H1 (cell line): ENCODE data around the gene AIMP1. TPM values are rescaled to one million over a fixed set of nuclear protein-coding genes. Genes with fewer than 3 reads are reported as not detected.

Experiments
- CTCF ChIA-PET: fragments of 300-600 bp; sonication (Branson Sonifier 250); formaldehyde crosslinking; loops from one replicate; lab custom pipeline; 2021; ENCODE audit not compliant: partially characterized antibody; lab: Charles Lee
- POLR2A ChIA-PET: fragments of 300-600 bp; sonication (Branson Sonifier 250); formaldehyde crosslinking; loops from one replicate; lab custom pipeline; 2021; ENCODE audit warnings: inconsistent platforms; ENCODE audit not compliant: partially characterized antibody; lab: Charles Lee
- DNase-seq, 2 experiments: peaks; one replicate each; pipeline versions ENCODE4 v3.0.0 to v3.0.0-alpha.2; 2010 to 2022; ENCODE audit warnings: low spot score in 2 of 2, low read depth in 1 of 2, mixed read lengths in 1 of 2
- FAIRE-seq: peaks from 2 replicates; lab custom pipeline; 2011; peaks lifted over from hg19 to GRCh38; lab: Jason Lieb, UNC
- H2AFZ ChIP-seq: 2 replicates; pipeline ENCODE4 v1.8.1; 2012; ENCODE audit warnings: low read length, inconsistent platforms
- H2AK5ac ChIP-seq: 2 replicates; pipeline ENCODE4 v1.6.1; 2013; ENCODE audit warnings: low read depth, low read length
- H2BK120ac ChIP-seq: replicated peaks from 2 replicates; pipeline ENCODE3; 2013; ENCODE audit warnings: low read depth, low read length, inconsistent platforms
- H2BK12ac ChIP-seq: 2 replicates; pipeline ENCODE4 v1.6.1; 2013; ENCODE audit warnings: low read depth, low read length
- H2BK15ac ChIP-seq: 2 replicates; pipeline ENCODE4 v1.6.1; 2013; ENCODE audit warnings: low read length
- H2BK20ac ChIP-seq: 2 replicates; pipeline ENCODE4 v1.6.1; 2013; ENCODE audit warnings: low read length
- H2BK5ac ChIP-seq: 2 replicates; pipeline ENCODE4 v1.6.1; 2013; ENCODE audit warnings: low read depth, low read length
- H3K14ac ChIP-seq: 2 replicates; pipeline ENCODE4 v1.6.1; 2013; ENCODE audit warnings: inconsistent platforms; ENCODE audit not compliant: insufficient read length
- H3K18ac ChIP-seq: 2 replicates; pipeline ENCODE4 v1.6.1; 2013; ENCODE audit warnings: low read length; ENCODE audit errors: extremely low read depth
- H3K23ac ChIP-seq: 2 replicates; pipeline ENCODE4 v1.6.1; 2013; ENCODE audit warnings: inconsistent platforms; ENCODE audit not compliant: insufficient read length
- H3K23me2 ChIP-seq: 2 replicates; pipeline ENCODE4 v1.6.1; 2013; ENCODE audit warnings: low read depth, low read length
- H3K27ac ChIP-seq: 2 replicates; pipeline ENCODE4 v1.6.1; 2011; ENCODE audit warnings: low read depth, low read length, inconsistent platforms
- H3K27me3 ChIP-seq, 4 experiments: replicated peaks in 1 of 4; 1 replicate in 1 of 4; 2 replicates in 3 of 4; pipeline versions ENCODE4 v1.6.1 to v1.8.1; 2011 to 2013; ENCODE audit warnings: low read length in 3 of 4, mild to moderate bottlenecking in 3 of 4, inconsistent platforms in 2 of 4, mixed read lengths in 2 of 4, moderate library complexity in 1 of 4; ENCODE audit not compliant: control insufficient read depth in 3 of 4, insufficient read depth in 3 of 4; ENCODE audit errors: extremely low read depth in 1 of 4
- H3K36me3 ChIP-seq, 4 experiments: 2 replicates each; pipeline versions ENCODE4 v1.6.1 to v1.8.1; 2011 to 2013; ENCODE audit warnings: mild to moderate bottlenecking in 4 of 4, low read length in 3 of 4, moderate library complexity in 2 of 4, control low read depth in 1 of 4, inconsistent platforms in 1 of 4; ENCODE audit not compliant: insufficient read depth in 4 of 4, control insufficient read depth in 2 of 4
- H3K4ac ChIP-seq: replicated peaks from 2 replicates; pipeline ENCODE3; 2013; ENCODE audit warnings: low read length, low read depth, mixed read lengths, inconsistent platforms; ENCODE audit not compliant: insufficient read length
- H3K4me1 ChIP-seq, 4 experiments: replicated peaks in 1 of 4; 1 replicate in 1 of 4; 2 replicates in 3 of 4; pipeline versions ENCODE4 v1.6.1 to v1.8.1; 2011 to 2013; ENCODE audit warnings: low read length in 3 of 4, inconsistent platforms in 2 of 4, mixed read lengths in 1 of 4; ENCODE audit not compliant: insufficient read depth in 4 of 4, control insufficient read depth in 3 of 4
- H3K4me2 ChIP-seq, 2 experiments: 2 replicates each; pipeline versions ENCODE4 v1.6.1 to v1.8.1; 2011 to 2013; ENCODE audit warnings: low read depth in 2 of 2, low read length in 2 of 2, control low read depth in 1 of 2, inconsistent platforms in 1 of 2, mild to moderate bottlenecking in 1 of 2; ENCODE audit not compliant: insufficient read depth in 1 of 2
- H3K4me3 ChIP-seq, 4 experiments: fragments of 200-600, 300-600 bp in 1 of 4; sonication (generic), shearing (Covaris generic), sonication (Bioruptor Twin) in 1 of 4; 2 replicates each; pipeline versions ENCODE4 v1.5.1 to v1.8.1; 2011 to 2016; ENCODE audit warnings: low read length in 4 of 4, low read depth in 3 of 4, control low read depth in 2 of 4, inconsistent platforms in 2 of 4, mild to moderate bottlenecking in 2 of 4, mixed read lengths in 1 of 4, moderate library complexity in 1 of 4; ENCODE audit not compliant: insufficient read depth in 2 of 4; ENCODE audit errors: extremely low read depth in 1 of 4
- H3K56ac ChIP-seq: replicated peaks from 2 replicates; pipeline ENCODE3; 2013; ENCODE audit warnings: low read depth, mild to moderate bottlenecking, mixed read lengths, low read length, inconsistent platforms; ENCODE audit not compliant: insufficient read length
- H3K79me1 ChIP-seq: 2 replicates; pipeline ENCODE4 v1.6.1; 2013; ENCODE audit warnings: low read depth, low read length, control low read depth
- H3K79me2 ChIP-seq, 2 experiments: 2 replicates each; pipeline versions ENCODE4 v1.6.1 to v1.8.1; 2012 to 2013; ENCODE audit warnings: low read length in 2 of 2, mild to moderate bottlenecking in 2 of 2, inconsistent platforms in 1 of 2; ENCODE audit not compliant: insufficient read depth in 2 of 2, control insufficient read depth in 1 of 2
- H3K9ac ChIP-seq, 4 experiments: replicated peaks in 1 of 4; 1 replicate in 1 of 4; 2 replicates in 3 of 4; pipeline versions ENCODE4 v1.6.1 to v1.8.1; 2011 to 2013; ENCODE audit warnings: low read depth in 3 of 4, low read length in 3 of 4, control low read depth in 2 of 4, mild to moderate bottlenecking in 2 of 4, moderate library complexity in 2 of 4, inconsistent platforms in 1 of 4; ENCODE audit errors: extremely low read depth in 1 of 4
- H3K9me3 ChIP-seq, 2 experiments: 2 replicates each; pipeline versions ENCODE4 v1.6.1 to v1.8.1; 2012 to 2013; ENCODE audit warnings: mild to moderate bottlenecking in 2 of 2, moderate library complexity in 2 of 2, control low read depth in 1 of 2, inconsistent platforms in 1 of 2, low read depth in 1 of 2, low read length in 1 of 2, mixed read lengths in 1 of 2; ENCODE audit not compliant: insufficient read depth in 2 of 2
- H4K20me1 ChIP-seq, 2 experiments: replicated peaks in 1 of 2; 2 replicates each; pipeline versions ENCODE3 to v1.8.1; 2011 to 2013; ENCODE audit warnings: inconsistent platforms in 2 of 2, low read length in 2 of 2, mild to moderate bottlenecking in 1 of 2; ENCODE audit not compliant: insufficient read depth in 2 of 2, control insufficient read depth in 1 of 2
- H4K5ac ChIP-seq: 2 replicates; pipeline ENCODE4 v1.6.1; 2013; ENCODE audit warnings: low read length, low read depth, mixed read lengths, inconsistent platforms; ENCODE audit not compliant: insufficient read length
- H4K8ac ChIP-seq: 2 replicates; pipeline ENCODE4 v1.8.0; 2013; ENCODE audit warnings: mild to moderate bottlenecking, moderate library complexity, low read length, inconsistent platforms; ENCODE audit not compliant: insufficient read depth; ENCODE audit errors: extremely low read depth
- H4K91ac ChIP-seq: replicated peaks from 2 replicates; pipeline ENCODE3; 2013; ENCODE audit warnings: low read length, mixed read lengths, inconsistent platforms; ENCODE audit not compliant: insufficient read length
- ASH2L ChIP-seq: fragments of 200-600, 300-600 bp; sonication (generic); IDR thresholded peaks from one replicate; pipeline ENCODE4 v1.7.1; 2017; ENCODE audit warnings: low read length
- CHD1 ChIP-seq: IDR thresholded peaks from 2 replicates; pipeline ENCODE4 v1.6.1; 2012; ENCODE audit warnings: low read depth, low read length, improper control_type of control experiment
- EP300 ChIP-seq, 2 experiments: IDR thresholded peaks; 1 replicate in 1 of 2; 2 replicates in 1 of 2; pipeline ENCODE4 v1.6.1; 2011 to 2012; ENCODE audit warnings: low read depth in 2 of 2, low read length in 2 of 2, mild to moderate bottlenecking in 2 of 2, borderline replicate concordance in 1 of 2, inconsistent platforms in 1 of 2, moderate library complexity in 1 of 2
- HDAC2 ChIP-seq, 2 experiments: fragments of 300-600 bp in 1 of 2; sonication (generic) in 1 of 2; IDR thresholded peaks; 2 replicates each; pipeline ENCODE4 v1.6.1; 2011 to 2012; ENCODE audit warnings: low read depth in 2 of 2, low read length in 2 of 2, mild to moderate bottlenecking in 2 of 2, moderate library complexity in 2 of 2, borderline replicate concordance in 1 of 2, inconsistent platforms in 1 of 2
- JUN ChIP-seq: IDR thresholded peaks from 2 replicates; pipeline ENCODE4 v1.6.1; 2011; ENCODE audit warnings: low read depth, mild to moderate bottlenecking, improper control_type of control experiment, low read length
- KDM1A ChIP-seq: fragments of 200-600, 300-600 bp; sonication (generic); IDR thresholded peaks from 2 replicates; pipeline ENCODE4 v1.7.1; 2016; ENCODE audit warnings: mild to moderate bottlenecking, low read length, borderline replicate concordance
- PHF8 ChIP-seq: fragments of 200-600 bp; sonication (generic); conservative IDR thresholded peaks from 2 replicates; pipeline ENCODE4 v1.7.1; 2012; ENCODE audit warnings: low read depth, mild to moderate bottlenecking, inconsistent platforms, low read length, moderate library complexity
- SIX5 ChIP-seq: IDR thresholded peaks from 2 replicates; pipeline ENCODE4 v1.6.1; 2011; ENCODE audit warnings: mild to moderate bottlenecking, low read depth, low read length
- SP4 ChIP-seq: IDR thresholded peaks from 2 replicates; pipeline ENCODE4 v1.6.1; 2012; ENCODE audit warnings: low read length, inconsistent platforms
- SUZ12 ChIP-seq: fragments of 200-600 bp; sonication (generic); IDR thresholded peaks from 2 replicates; pipeline ENCODE4 v1.6.1; 2012; ENCODE audit warnings: mild to moderate bottlenecking, inconsistent platforms, low read length, moderate library complexity, mixed read lengths
- TBP ChIP-seq: IDR thresholded peaks from 2 replicates; pipeline ENCODE4 v1.6.1; 2011; ENCODE audit warnings: low read depth, low read length, improper control_type of control experiment
- TEAD4 ChIP-seq: IDR thresholded peaks from 2 replicates; pipeline ENCODE4 v1.6.1; 2012; ENCODE audit warnings: low read depth, low read length, inconsistent platforms, mixed read lengths
- WGBS, 2 experiments: shearing (Covaris generic) in 1 of 2; methylation state at CpG; one replicate each; pipeline versions ENCODE4 v1.1.6 to v1.1.7; 2013 to 2015; ENCODE audit warnings: low lambda C conversion rate in 2 of 2, mixed read lengths in 2 of 2, inconsistent platforms in 1 of 2, low coverage in 1 of 2, missing lambda C conversion rate in 1 of 2; ENCODE audit not compliant: insufficient replicate concordance in 2 of 2, insufficient coverage in 1 of 2, insufficient read length in 1 of 2; ENCODE audit errors: extremely low coverage in 1 of 2, missing lambda C conversion rate in 1 of 2; 5-methylcytosine and 5-hydroxymethylcytosine counted together
- polyA plus RNA-seq, 7 experiments: library from polyadenylated mRNA; depleted of rRNA in 3 of 7; stranded (reverse) in 5 of 7; unstranded in 2 of 7; fragments of >200 nt in 5 of 7; fragments of 200-250 nt in 2 of 7; gene quantifications; 1 replicate in 5 of 7; 2 replicates in 1 of 7; 4 replicates in 1 of 7; pipeline versions ENCODE4 v1.2.1 to v1.2.3, GENCODE V29; 2011 to 2013; ENCODE audit warnings: missing spikeins in 2 of 7, mixed read lengths in 2 of 7
- total RNA-seq: library from RNA; stranded (reverse); fragmentation: NEBNext Ultra II Directional; extraction: Animal tissue kit (Norgen Biotek cat#: 25700); gene quantifications from 2 replicates; pipeline ENCODE4 v1.2.1, GENCODE V29; 2021
- TF ChIP-seq, protein P1 (sequence below): IDR thresholded peaks from 2 replicates; pipeline ENCODE4 v1.6.1; 2012; ENCODE audit warnings: inconsistent platforms

AIMP1 gene
- total and polyA plus RNA-seq, 2 of the 8 experiments (the other 6 are each of a cell fraction or from before 2014, with no cell fraction given) = 7.9 to 54.6 TPM

DNA sequence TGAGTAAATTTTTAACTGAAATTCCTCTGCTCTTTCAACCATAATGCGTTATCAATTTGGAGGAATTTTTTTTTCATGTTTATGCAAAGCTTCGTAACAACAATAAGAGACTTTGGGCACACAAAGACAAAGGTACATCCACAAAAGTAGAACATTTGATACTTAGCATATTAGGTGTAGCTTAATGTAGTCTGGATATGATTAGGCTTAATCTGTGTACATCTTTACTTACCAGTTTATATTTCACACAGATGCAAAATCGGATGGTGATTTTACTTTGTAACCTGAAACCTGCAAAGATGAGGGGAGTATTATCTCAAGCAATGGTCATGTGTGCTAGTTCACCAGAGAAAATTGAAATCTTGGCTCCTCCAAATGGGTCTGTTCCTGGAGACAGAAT, 20.3 kb downstream of the AIMP1 start:
- H3K27ac ChIP-seq = no peak overlapping the region
- H3K36me3 ChIP-seq = peaks cover 0 to 34% (median 17%) of the 10 kb centered on the region in 4 experiments; a peak in 7 of 8 replicates
- no peak overlapping the region for H3K4me3 ChIP-seq
- no peak overlapping the region for H2BK5ac ChIP-seq
- no peak overlapping the region for H2BK20ac ChIP-seq
- H3K23me2 ChIP-seq = no peaks in the 10 kb centered on the region
- H3K4ac ChIP-seq = no peak overlapping the region
- H3K9ac ChIP-seq = no peak overlapping the region
- DNase-seq (no peak), FAIRE-seq (no peak)
- peaks cover 0 to 5% of the 10 kb centered on the region in 2 experiments; a peak in 1 of 4 replicates for H3K79me2 ChIP-seq
- no peaks in the 10 kb centered on the region for H3K79me1 ChIP-seq
- POLR2A ChIA-PET = no interaction called here
- H3K4me1 ChIP-seq = no peaks in the 10 kb centered on the region
- no peaks in the 10 kb centered on the region for H3K27me3 ChIP-seq
- H4K5ac ChIP-seq = no peak overlapping the region
- no peak overlapping the region for H3K23ac ChIP-seq
- no peaks in the 10 kb centered on the region for H3K9me3 ChIP-seq
- H2BK15ac ChIP-seq = no peak overlapping the region
- CTCF ChIA-PET = no interaction called here
- no peak overlapping the region for H3K4me2 ChIP-seq
- no peak overlapping the region for H3K56ac ChIP-seq
- no peak overlapping the region for H2AFZ ChIP-seq
- H2BK12ac ChIP-seq = no peak overlapping the region
- no peak overlapping the region for H3K18ac ChIP-seq
- WGBS, 2 experiments = 88% methylated on average over 3 of the region's 3 CpGs; no CpG with 5 or more reads in 1 of the 2 experiments
- TF ChIP-seq SIX5 (no peak), SUZ12 (no peak), TEAD4 (no peak), ASH2L (no peak), TBP (no peak), HDAC2 (IDR thresholded peaks at IDR 0.05; ENCODE audit: borderline replicate concordance in 1 of 2, low read depth in 2 of 2, low read length in 2 of 2) (no peak), EP300 (IDR thresholded peaks at IDR 0.05; ENCODE audit: borderline replicate concordance in 1 of 2, low read depth in 2 of 2, low read length in 2 of 2) (no peak), CHD1 (no peak), PHF8 (no peak), SP4 (no peak), KDM1A (no peak), JUN (no peak)
- TF ChIP-seq, protein P1, sequence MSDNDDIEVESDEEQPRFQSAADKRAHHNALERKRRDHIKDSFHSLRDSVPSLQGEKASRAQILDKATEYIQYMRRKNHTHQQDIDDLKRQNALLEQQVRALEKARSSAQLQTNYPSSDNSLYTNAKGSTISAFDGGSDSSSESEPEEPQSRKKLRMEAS = no peak
- H2AK5ac ChIP-seq = no peak overlapping the region
- no peak overlapping the region for H4K91ac ChIP-seq
- no peak overlapping the region for H2BK120ac ChIP-seq
- peaks cover 0 to under 1% of the 10 kb centered on the region in 2 experiments for H4K20me1 ChIP-seq
- no peak overlapping the region for H4K8ac ChIP-seq
- H3K14ac ChIP-seq = no peak overlapping the region
